GM18907 (cell line): ENCODE measurements around the gene SLC4A5.

ENCODE experiments used
- ATAC-seq: cut with Tn5 transposase; IDR thresholded peaks from one replicate; pipeline ENCODE4 v1.9.1; 2021; ENCODE audit warnings: mild to moderate bottlenecking, moderate library complexity; ENCODE audit not compliant: unreplicated experiment

SLC4A5 gene

GRCh38 chr2:74317701-74318100 lies 25.5 kb downstream of the SLC4A5 start:
- ATAC-seq: no peak

- no peak for ATAC-seq
Measured at GRCh38 chr2:74316627-74317295, 26.5 kb downstream of the SLC4A5 start.

- no peak for ATAC-seq
Measured at GRCh38 chr2:74314107-74314506, 29.1 kb downstream of the SLC4A5 start.

- no peak for ATAC-seq
Measured at GRCh38 chr2:74313497-74313896, 29.7 kb downstream of the SLC4A5 start.

GRCh38 chr2:74312913-74313312 lies 30.3 kb downstream of the SLC4A5 start:
- ATAC-seq: no peak

GRCh38 chr2:74307720-74308119 lies 35.5 kb downstream of the SLC4A5 start:
- no peak for ATAC-seq

- no peak for ATAC-seq
Measured at GRCh38 chr2:74304332-74305148, 38.7 kb downstream of the SLC4A5 start.

- no peak for ATAC-seq
Measured at GRCh38 chr2:74302865-74303264, 40.4 kb downstream of the SLC4A5 start.

- ATAC-seq: no peak
Measured at GRCh38 chr2:74301262-74301661, 42.0 kb downstream of the SLC4A5 start.

GRCh38 chr2:74300506-74300905 lies 42.7 kb downstream of the SLC4A5 start:
- no peak for ATAC-seq

- ATAC-seq: no peak
Measured at GRCh38 chr2:74297950-74298349, 45.3 kb downstream of the SLC4A5 start.

- ATAC-seq: no peak
Measured at GRCh38 chr2:74297391-74297790, 45.8 kb downstream of the SLC4A5 start.

- ATAC-seq: no peak
Measured at GRCh38 chr2:74293191-74293991, 49.8 kb downstream of the SLC4A5 start.

GRCh38 chr2:74292751-74293150 lies 50.5 kb downstream of the SLC4A5 start:
- ATAC-seq: no peak

GRCh38 chr2:74291886-74292621 lies 51.2 kb downstream of the SLC4A5 start:
- ATAC-seq: no peak

- no peak for ATAC-seq
Measured at GRCh38 chr2:74291218-74291544, 52.0 kb downstream of the SLC4A5 start.

- ATAC-seq: peak; percentile 62
Measured at GRCh38 chr2:74290466-74291217, 52.6 kb downstream of the SLC4A5 start.

GRCh38 chr2:74290066-74290465 lies 53.1 kb downstream of the SLC4A5 start:
- no peak for ATAC-seq

GRCh38 chr2:74286725-74287124 lies 56.5 kb downstream of the SLC4A5 start:
- no peak for ATAC-seq
